D721Med (cell line): ENCODE measurements around the gene MSLN.

ENCODE experiments used
- DNase-seq: peaks from one replicate; pipeline ENCODE4 v3.0.0; 2011; ENCODE audit warnings: low spot score; ENCODE audit not compliant: insufficient read length
- FAIRE-seq: peaks from 2 replicates; lab custom pipeline; 2011; peaks lifted over from hg19 to GRCh38; lab: Jason Lieb, UNC
- CTCF ChIP-seq: IDR thresholded peaks from 2 replicates; pipeline ENCODE4 v1.5.1; 2012; ENCODE audit warnings: mild to moderate bottlenecking, control low read depth; ENCODE audit not compliant: insufficient read depth; ENCODE audit errors: missing control alignments

Gene MSLN

GRCh38 chr16:804193-805048, 43.9 kb downstream of the MSLN start:
- FAIRE-seq, result no peak
- TF ChIP-seq CTCF, result no peak
- no peak for DNase-seq

- no peak for FAIRE-seq
- no peak for TF ChIP-seq CTCF
- no peak for DNase-seq
Observed at GRCh38 chr16:805474-805873, 44.9 kb downstream of the MSLN start.

DNA sequence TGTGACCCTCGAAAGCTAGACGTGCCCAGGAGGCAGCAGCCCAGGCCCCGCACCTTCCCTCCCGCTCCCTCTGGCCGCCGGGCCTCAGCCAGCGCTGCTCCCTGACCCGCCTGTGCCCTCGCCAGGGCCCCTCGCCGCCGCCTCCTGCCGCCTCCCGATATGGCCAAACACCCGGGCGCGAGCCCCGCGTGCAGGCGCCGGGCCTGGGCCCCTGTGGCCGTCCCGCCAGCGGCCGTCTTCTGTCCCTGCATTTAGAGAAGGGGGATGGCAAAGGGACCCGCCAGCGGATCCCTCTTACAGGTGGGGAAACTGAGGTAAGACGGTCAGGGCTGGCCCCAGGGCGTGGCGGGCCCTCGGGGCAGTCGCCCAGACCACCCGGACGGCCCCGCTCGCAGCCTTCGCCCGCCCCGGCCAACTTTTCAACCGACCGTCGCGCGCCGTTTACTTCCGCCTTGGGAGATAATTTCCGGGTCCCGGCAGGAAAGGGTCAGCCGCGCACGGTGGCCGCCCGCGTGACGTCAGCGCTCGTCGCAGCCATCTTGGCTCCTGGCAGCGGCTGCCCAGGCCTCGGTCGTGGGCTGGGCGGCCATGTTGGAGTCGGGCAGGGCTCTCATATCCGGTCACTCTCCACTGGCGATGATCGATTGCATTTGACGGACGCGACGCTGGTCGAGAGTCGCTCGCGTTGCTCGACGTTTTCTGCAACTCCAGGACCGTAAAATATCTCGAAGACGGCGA, 47.0 kb downstream of the MSLN start:
- FAIRE-seq (no peak), DNase-seq (peak; percentile 71)
- no peak for TF ChIP-seq CTCF

GRCh38 chr16:808085-808386, 47.5 kb downstream of the MSLN start:
- FAIRE-seq (no peak), DNase-seq (no peak)
- TF ChIP-seq CTCF, result no peak

DNA sequence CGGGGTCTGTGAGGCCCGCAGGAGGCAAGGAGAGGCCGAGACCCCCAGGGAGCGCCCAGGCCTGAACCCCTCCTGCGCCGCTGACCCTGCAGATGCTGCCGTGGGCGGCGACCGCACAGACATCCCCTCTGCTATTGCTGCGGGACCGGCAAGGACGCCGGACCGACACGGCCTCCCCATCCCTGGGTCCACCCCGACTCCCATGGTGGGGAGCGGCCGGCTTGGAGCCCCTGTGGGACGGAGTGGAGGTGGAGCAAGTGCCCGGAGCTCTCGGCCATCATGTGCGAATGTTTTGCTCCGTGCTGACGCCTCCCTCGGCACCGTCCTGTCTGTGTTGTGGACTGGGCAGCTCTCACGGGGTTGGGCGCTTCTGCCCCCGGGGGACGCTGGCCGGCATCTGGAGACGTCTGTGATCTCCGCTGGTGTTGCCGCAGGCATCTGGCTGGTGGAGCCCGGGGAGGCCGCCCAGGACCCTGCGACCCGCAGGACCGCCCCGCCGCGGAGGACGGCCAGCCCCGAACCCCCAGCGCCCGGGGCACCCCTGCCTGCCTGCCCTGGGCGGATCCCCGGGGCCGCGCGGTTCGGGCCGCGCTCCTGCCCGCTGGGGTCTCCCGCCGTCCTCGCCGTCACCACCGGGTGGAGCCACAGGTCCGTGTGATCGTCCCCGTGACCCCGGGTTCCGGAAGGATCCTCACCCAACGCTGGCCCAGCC, 52.8 kb downstream of the MSLN start:
- FAIRE-seq (no peak), DNase-seq (no peak)
- peak; percentile 55 for TF ChIP-seq CTCF

DNA sequence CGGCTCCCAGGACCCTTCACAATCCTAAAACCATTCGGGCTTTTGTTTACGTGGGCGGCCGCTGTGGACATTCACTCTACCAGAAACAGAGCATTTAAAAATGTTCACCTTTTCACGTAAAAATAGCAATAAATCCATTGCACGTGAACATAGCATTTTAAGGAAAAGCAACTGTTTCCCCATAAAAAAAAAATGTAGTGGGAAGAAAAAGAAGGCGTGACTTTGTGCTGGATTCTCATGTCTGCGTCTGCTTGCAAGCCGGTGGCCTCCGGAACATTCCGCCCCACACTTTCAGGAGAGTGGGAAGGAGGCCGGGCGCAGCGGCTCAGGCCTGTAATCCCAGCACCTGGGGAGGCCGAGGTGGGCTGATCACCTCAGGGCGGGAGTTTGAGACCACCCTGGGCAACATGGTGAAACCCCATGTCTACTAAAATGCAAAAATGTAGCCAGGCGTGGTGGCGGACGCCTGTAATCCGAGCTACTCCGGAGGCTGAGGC, 53.4 kb downstream of the MSLN start:
- DNase-seq (no peak), FAIRE-seq (no peak)
- no peak for TF ChIP-seq CTCF
